ENCODE results near the gene ASS1. TPM values are rescaled to one million over a fixed set of nuclear protein-coding genes. Genes with fewer than 3 reads are reported as not detected.

ASS1 gene
- total RNA-seq, 1 donor from 2014 or later = 117 TPM

DNA sequence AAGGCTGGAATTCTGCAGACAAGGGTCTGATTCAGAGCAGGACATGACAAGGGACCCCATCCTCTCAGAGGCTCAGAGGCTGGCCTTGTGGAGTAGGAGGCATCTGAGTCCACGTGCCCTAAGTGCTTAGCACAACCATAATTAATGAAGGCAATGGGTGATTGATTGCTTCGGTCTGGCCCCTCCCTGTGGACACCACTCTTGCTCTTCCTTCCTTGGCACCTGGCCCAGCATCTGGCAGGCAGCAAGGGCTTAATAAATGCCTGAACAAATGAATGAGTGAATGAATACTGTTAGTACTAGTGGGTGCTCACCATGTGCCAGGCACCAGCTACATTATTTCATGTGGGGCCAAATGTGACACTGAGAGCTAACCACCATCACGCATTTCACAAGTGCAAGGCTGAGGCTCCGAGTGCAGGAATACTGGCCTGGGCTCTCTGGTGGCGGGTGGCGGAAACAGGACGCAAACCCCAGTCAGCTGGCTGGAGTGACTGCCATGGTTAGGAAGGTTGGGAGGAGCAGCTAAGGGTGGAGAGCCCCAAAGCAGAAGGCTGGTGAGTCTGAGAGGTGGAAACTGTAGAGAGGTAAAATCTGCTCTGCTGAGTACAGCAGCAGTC lies 53.6 kb downstream of the ASS1 start:
- Histone ChIP-seq H3K79me2 (ENCODE audit: insufficient read depth, low read length) (no peaks in the 10 kb centered on the region), H3K27ac (ENCODE audit: low read depth, low read length) (no peak overlapping the region), H4K20me1 (ENCODE audit: insufficient read depth, low read length) (no peaks in the 10 kb centered on the region), H3K36me3 (ENCODE audit: insufficient read depth, low read length) (no peaks in the 10 kb centered on the region), H3K4me3 (ENCODE audit: insufficient read depth, low read depth, low read length) (no peak overlapping the region), H3K9me3 (ENCODE audit: insufficient read depth, low read depth, low read length) (peaks cover 11% of the 10 kb centered on the region), H3K4me1 (ENCODE audit: insufficient read depth, low read length) (no peaks in the 10 kb centered on the region), H2AFZ (ENCODE audit: low read depth, low read length) (no peak overlapping the region), H3K9ac (ENCODE audit: low read length) (no peak overlapping the region), H3K4me2 (ENCODE audit: low read length) (no peak overlapping the region), H3K27me3 (ENCODE audit: insufficient read depth, low read length) (peaks cover 4% of the 10 kb centered on the region)
- peaks cover 43% of the 10 kb centered on the region for H3K36me3 Mint-ChIP-seq (ENCODE audit: low read depth, unreplicated experiment)
- H3K9me3 Mint-ChIP-seq (ENCODE audit: unreplicated experiment) = peaks cover 7% of the 10 kb centered on the region
- H3K27me3 Mint-ChIP-seq (ENCODE audit: low read depth, unreplicated experiment) = peaks cover 10% of the 10 kb centered on the region
- H3K27ac Mint-ChIP-seq (ENCODE audit: unreplicated experiment) = no peak overlapping the region
- FAIRE-seq (no peak), DNase-seq (ENCODE audit: low read depth) (no peak)
- H3K4me1 Mint-ChIP-seq (ENCODE audit: low read depth, unreplicated experiment) = no peaks in the 10 kb centered on the region
- H3K4me3 Mint-ChIP-seq (ENCODE audit: unreplicated experiment) = no peak overlapping the region
- no peak for TF ChIP-seq EZH2 (IDR thresholded peaks at IDR 0.05; ENCODE audit: insufficient read depth, low read length)
- TF ChIP-seq, protein P1, sequence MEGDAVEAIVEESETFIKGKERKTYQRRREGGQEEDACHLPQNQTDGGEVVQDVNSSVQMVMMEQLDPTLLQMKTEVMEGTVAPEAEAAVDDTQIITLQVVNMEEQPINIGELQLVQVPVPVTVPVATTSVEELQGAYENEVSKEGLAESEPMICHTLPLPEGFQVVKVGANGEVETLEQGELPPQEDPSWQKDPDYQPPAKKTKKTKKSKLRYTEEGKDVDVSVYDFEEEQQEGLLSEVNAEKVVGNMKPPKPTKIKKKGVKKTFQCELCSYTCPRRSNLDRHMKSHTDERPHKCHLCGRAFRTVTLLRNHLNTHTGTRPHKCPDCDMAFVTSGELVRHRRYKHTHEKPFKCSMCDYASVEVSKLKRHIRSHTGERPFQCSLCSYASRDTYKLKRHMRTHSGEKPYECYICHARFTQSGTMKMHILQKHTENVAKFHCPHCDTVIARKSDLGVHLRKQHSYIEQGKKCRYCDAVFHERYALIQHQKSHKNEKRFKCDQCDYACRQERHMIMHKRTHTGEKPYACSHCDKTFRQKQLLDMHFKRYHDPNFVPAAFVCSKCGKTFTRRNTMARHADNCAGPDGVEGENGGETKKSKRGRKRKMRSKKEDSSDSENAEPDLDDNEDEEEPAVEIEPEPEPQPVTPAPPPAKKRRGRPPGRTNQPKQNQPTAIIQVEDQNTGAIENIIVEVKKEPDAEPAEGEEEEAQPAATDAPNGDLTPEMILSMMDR (IDR thresholded peaks at IDR 0.05; ENCODE audit: insufficient read depth, low read depth, low read length) = no peak

DNA sequence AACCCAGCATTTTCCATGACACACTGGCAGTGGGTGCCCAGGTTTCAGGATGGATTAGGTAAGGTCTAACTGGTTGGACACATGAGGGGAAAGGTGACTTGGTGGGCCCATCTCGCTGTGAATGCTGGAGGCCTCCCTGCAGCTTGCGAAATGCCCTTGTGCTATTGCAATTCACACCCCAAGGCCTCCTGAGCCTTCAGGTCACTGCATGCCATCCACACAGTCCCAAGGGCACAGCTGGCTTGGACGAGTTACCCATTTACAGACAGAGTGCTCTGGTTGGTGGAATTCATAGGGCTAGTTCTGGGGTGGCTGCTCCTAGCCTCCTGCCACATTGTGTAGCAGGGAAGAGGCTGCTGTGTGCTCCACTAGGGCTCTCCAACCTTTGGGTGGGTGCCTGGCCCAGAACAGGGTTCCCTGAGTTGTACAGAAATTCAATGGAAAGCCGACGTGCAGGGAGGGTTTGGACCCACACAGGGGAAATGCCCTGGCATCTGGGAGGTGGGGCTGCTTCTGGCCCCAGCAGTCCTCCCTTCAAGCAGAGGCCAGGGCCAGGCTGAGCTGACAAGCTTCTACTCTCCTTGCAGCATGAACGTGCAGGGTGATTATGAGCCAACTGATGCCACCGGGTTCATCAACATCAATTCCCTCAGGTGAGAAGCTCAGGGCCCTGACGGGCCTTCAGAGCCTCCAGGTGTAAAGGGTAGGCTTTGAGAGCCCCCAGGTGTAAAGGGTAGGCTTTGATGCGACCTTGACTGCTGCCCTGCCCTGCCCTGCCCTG lies 54.3 kb downstream of the ASS1 start:
- Histone ChIP-seq H3K27ac (ENCODE audit: low read depth, low read length) (no peak overlapping the region), H3K36me3 (ENCODE audit: insufficient read depth, low read length) (no peaks in the 10 kb centered on the region), H3K9me3 (ENCODE audit: insufficient read depth, low read depth, low read length) (peaks cover 11% of the 10 kb centered on the region), H4K20me1 (ENCODE audit: insufficient read depth, low read length) (no peaks in the 10 kb centered on the region), H3K9ac (ENCODE audit: low read length) (no peak overlapping the region), H3K27me3 (ENCODE audit: insufficient read depth, low read length) (peaks cover 4% of the 10 kb centered on the region), H3K4me2 (ENCODE audit: low read length) (no peak overlapping the region), H3K79me2 (ENCODE audit: insufficient read depth, low read length) (no peaks in the 10 kb centered on the region), H3K4me1 (ENCODE audit: insufficient read depth, low read length) (no peaks in the 10 kb centered on the region), H3K4me3 (ENCODE audit: insufficient read depth, low read depth, low read length) (no peak overlapping the region), H2AFZ (ENCODE audit: low read depth, low read length) (no peak overlapping the region)
- H3K36me3 Mint-ChIP-seq (ENCODE audit: low read depth, unreplicated experiment) = peaks cover 43% of the 10 kb centered on the region
- no peak overlapping the region for H3K27ac Mint-ChIP-seq (ENCODE audit: unreplicated experiment)
- no peak for TF ChIP-seq EZH2 (IDR thresholded peaks at IDR 0.05; ENCODE audit: insufficient read depth, low read length)
- TF ChIP-seq, protein P1 (IDR thresholded peaks at IDR 0.05; ENCODE audit: insufficient read depth, low read depth, low read length) = no peak
- peaks cover 7% of the 10 kb centered on the region for H3K9me3 Mint-ChIP-seq (ENCODE audit: unreplicated experiment)
- no peak for DNase-seq (ENCODE audit: low read depth)
- no peaks in the 10 kb centered on the region for H3K4me1 Mint-ChIP-seq (ENCODE audit: low read depth, unreplicated experiment)
- H3K4me3 Mint-ChIP-seq (ENCODE audit: unreplicated experiment) = no peak overlapping the region
- H3K27me3 Mint-ChIP-seq (ENCODE audit: low read depth, unreplicated experiment) = peaks cover 10% of the 10 kb centered on the region
- FAIRE-seq = no peak

Data from astrocyte (in vitro differentiated cells and primary cell).